HCT116 (cell line): Measurements from ENCODE around the gene SEC31B. TPM values are rescaled to one million over a fixed set of nuclear protein-coding genes. Genes with fewer than 3 reads are reported as not detected.
A peak's percentile ranks its signal among the peaks of the same experiment; 100 is the strongest.

Experiments
- ATAC-seq: fragments of 200-7000 bp; cut with Tn5 transposase; 2 replicates; pipeline ENCODE4 v1.9.1; 2020; ENCODE audit warnings: mild to moderate bottlenecking, moderate library complexity
- BruUV-seq: library from RNA; stranded (reverse); fragments of 400-500 nt; replicated peaks from 2 replicates; lab custom pipeline; 2021; lab: Mats Ljungman, UMichigan
- CTCF ChIA-PET: fragments of 300-600 bp; sonication (Branson Sonifier 250); formaldehyde crosslinking; loops from one replicate; lab custom pipeline; 2021; ENCODE audit warnings: antibody characterized with exemption; lab: Charles Lee
- POLR2A ChIA-PET: fragments of 300-600, 350-600 bp; sonication (Branson Sonifier 250); formaldehyde crosslinking; loops from one replicate; lab custom pipeline; 2021; ENCODE audit warnings: antibody characterized with exemption; lab: Charles Lee
- RAD21 ChIA-PET, 2 experiments: fragments of 300-600 bp; sonication (Branson Sonifier 250); formaldehyde crosslinking; loops; one replicate each; lab custom pipeline; 2023; ENCODE audit warnings: low total read pairs in 2 of 2; ENCODE audit not compliant: uncharacterized antibody in 2 of 2, unreplicated experiment in 2 of 2, low non-redundant PET in 1 of 2; lab: Charles Lee
- DNase-seq: peaks from one replicate; pipeline ENCODE4 v3.0.0-alpha.2; 2010; ENCODE audit warnings: low read depth, low spot score
- H2AFZ ChIP-seq: fragments of 200-600 bp; shearing (Covaris generic), sonication (generic); 2 replicates; pipeline ENCODE4 v1.6.1; 2017; ENCODE audit warnings: low read depth, mixed run types, mixed read lengths, antibody characterized with exemption, low read length; ENCODE audit not compliant: poor library complexity, severe bottlenecking
- H3K27ac ChIP-seq: 2 replicates; pipeline ENCODE4 v1.5.1; 2012; ENCODE audit warnings: low read depth, low read length
- H3K27me3 ChIP-seq: fragments of 200-600 bp; sonication (generic); 2 replicates; pipeline ENCODE4 v1.6.1; 2016; ENCODE audit warnings: mixed run types, low read length, mixed read lengths; ENCODE audit not compliant: insufficient read depth
- H3K36me3 ChIP-seq, 2 experiments: fragments of 200-500 bp in 1 of 2; fragments of 200-600 bp in 1 of 2; sonication (Bioruptor generic) in 1 of 2; sonication (generic) in 1 of 2; 2 replicates each; pipeline versions ENCODE4 v1.5.1 to v1.6.1; 2014 to 2016; ENCODE audit warnings: low read length in 2 of 2, inconsistent platforms in 1 of 2, mixed read lengths in 1 of 2, mixed run types in 1 of 2; ENCODE audit not compliant: insufficient read depth in 2 of 2, control insufficient read depth in 1 of 2
- H3K4me1 ChIP-seq, 2 experiments: fragments of 200-600 bp in 1 of 2; sonication (generic) in 1 of 2; 2 replicates each; pipeline versions ENCODE4 v1.5.1 to v1.6.1; 2012 to 2017; ENCODE audit warnings: low read length in 2 of 2, inconsistent platforms in 1 of 2, mild to moderate bottlenecking in 1 of 2, mixed read lengths in 1 of 2, mixed run types in 1 of 2, moderate library complexity in 1 of 2; ENCODE audit not compliant: insufficient read depth in 2 of 2, control insufficient read depth in 1 of 2
- H3K4me2 ChIP-seq: fragments of 200-600 bp; sonication (generic); 2 replicates; pipeline ENCODE4 v1.6.1; 2017; ENCODE audit warnings: mixed run types, low read length, mixed read lengths
- H3K4me3 ChIP-seq, 2 experiments: fragments of 200-600 bp in 1 of 2; sonication (generic) in 1 of 2; replicated peaks in 1 of 2; 2 replicates each; pipeline ENCODE4 v1.5.1; 2011 to 2016; ENCODE audit warnings: low read length in 2 of 2, control low read depth in 1 of 2, low read depth in 1 of 2, mild to moderate bottlenecking in 1 of 2, mixed read lengths in 1 of 2, mixed run types in 1 of 2
- H3K79me2 ChIP-seq: fragments of 200-600 bp; sonication (generic); 2 replicates; pipeline ENCODE4 v1.6.1; 2017; ENCODE audit warnings: mild to moderate bottlenecking, mixed run types, low read length, moderate library complexity, mixed read lengths; ENCODE audit not compliant: insufficient read depth
- H3K9ac ChIP-seq: fragments of 200-600 bp; sonication (generic); 2 replicates; pipeline ENCODE4 v1.6.1; 2016; ENCODE audit warnings: low read length, mixed read lengths
- H3K9me2 ChIP-seq: fragments of 200-600 bp; sonication (generic), shearing (Covaris generic); 2 replicates; pipeline ENCODE4 v1.6.1; 2017; ENCODE audit warnings: mixed run types, mild to moderate bottlenecking, moderate library complexity; ENCODE audit not compliant: insufficient read depth
- H3K9me3 ChIP-seq, 2 experiments: fragments of 200-500 bp in 1 of 2; fragments of 200-600 bp in 1 of 2; sonication (Bioruptor generic) in 1 of 2; sonication (generic) in 1 of 2; 2 replicates each; pipeline ENCODE4 v1.6.1; 2014 to 2017; ENCODE audit warnings: low read length in 2 of 2, mixed read lengths in 2 of 2, inconsistent platforms in 1 of 2, low read depth in 1 of 2, mild to moderate bottlenecking in 1 of 2, mixed run types in 1 of 2, moderate library complexity in 1 of 2; ENCODE audit not compliant: control insufficient read depth in 1 of 2, insufficient read depth in 1 of 2
- H4K20me1 ChIP-seq: fragments of 200-600 bp; sonication (generic), shearing (Covaris generic); 2 replicates; pipeline ENCODE4 v1.6.1; 2017; ENCODE audit warnings: mixed run types, mild to moderate bottlenecking, moderate library complexity; ENCODE audit not compliant: insufficient read depth
- CBX3 ChIP-seq: IDR thresholded peaks from 2 replicates; pipeline ENCODE4 v1.6.1; 2012; ENCODE audit warnings: low read depth
- EGR1 ChIP-seq: IDR thresholded peaks from 2 replicates; pipeline ENCODE4 v1.6.1; 2012; ENCODE audit warnings: low read depth
- JUND ChIP-seq: IDR thresholded peaks from 2 replicates; pipeline ENCODE4 v1.6.1; 2012
- MAX ChIP-seq: IDR thresholded peaks from 2 replicates; pipeline ENCODE4 v1.6.1; 2012
- POLR2AphosphoS5 ChIP-seq: IDR thresholded peaks from 2 replicates; pipeline ENCODE4 v1.6.1; 2011; ENCODE audit warnings: mild to moderate bottlenecking, low read depth, low read length, moderate library complexity
- RAD21 ChIP-seq: IDR thresholded peaks from 2 replicates; pipeline ENCODE4 v1.6.1; 2012; ENCODE audit warnings: low read depth, mild to moderate bottlenecking
- TCF7L2 ChIP-seq: IDR thresholded peaks from 2 replicates; pipeline ENCODE4 v1.7.0; 2011; ENCODE audit warnings: borderline replicate concordance, inconsistent platforms; ENCODE audit not compliant: insufficient read depth, insufficient read length; ENCODE audit errors: extremely low read depth
- ZFX ChIP-seq: fragments of 450-650 bp; IDR thresholded peaks from 2 replicates; pipeline ENCODE4 v1.6.1; 2017
- ZNF274 ChIP-seq: fragments of 200-500 bp; sonication (Bioruptor generic); IDR thresholded peaks from 2 replicates; pipeline ENCODE4 v1.6.1; 2014; ENCODE audit warnings: mild to moderate bottlenecking, low read depth, low read length, inconsistent platforms
- intact Hi-C: fragments of 100-400 bp; cut with micrococcal nuclease; formaldehyde crosslinking; loops from 2 replicates; pipeline ENCODE4 v1.10.0; 2022
- total RNA-seq: library from RNA; stranded (reverse); gene quantifications from one replicate; pipeline ENCODE4 v1.2.1, GENCODE V29; 2021; ENCODE audit not compliant: unreplicated experiment
- TF ChIP-seq, protein P1 (sequence below): IDR thresholded peaks from 2 replicates; pipeline ENCODE4 v1.6.1; 2012
- TF ChIP-seq, protein P2 (sequence below), 3 experiments: fragments of 200-600 bp in 1 of 3; sonication (generic) in 1 of 3; IDR thresholded peaks in 2 of 3; conservative IDR thresholded peaks in 1 of 3; 2 replicates each; pipeline ENCODE4 v1.5.1; 2012 to 2017; ENCODE audit warnings: low read depth in 2 of 3, low read length in 2 of 3, antibody characterized with exemption in 1 of 3, borderline replicate concordance in 1 of 3, control low read depth in 1 of 3, mild to moderate bottlenecking in 1 of 3, mixed read lengths in 1 of 3, mixed run types in 1 of 3, moderate library complexity in 1 of 3; ENCODE audit not compliant: insufficient read depth in 1 of 3

Gene SEC31B
- total RNA-seq, 1 experiment from 2014 or later = 30.9 TPM

DNA sequence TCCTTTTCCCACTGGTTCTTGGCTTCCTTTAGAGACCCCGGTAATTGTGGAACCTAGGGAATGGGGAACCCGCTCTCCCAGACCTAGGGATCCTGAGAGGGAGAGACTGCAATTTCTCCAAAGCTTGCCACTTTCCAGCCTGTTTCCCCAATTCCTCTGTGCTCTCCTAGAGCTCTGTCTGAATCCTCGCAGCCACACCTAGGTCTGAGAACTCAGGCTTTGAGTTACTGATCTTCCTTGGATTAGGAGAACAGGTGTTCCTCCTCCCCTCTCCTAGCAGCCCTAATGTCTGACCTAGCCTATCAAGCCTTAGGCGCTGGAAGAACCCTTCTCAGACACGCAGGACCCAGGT, 36.9 kb downstream of the SEC31B start:
- ATAC-seq = no peak
- Histone ChIP-seq H3K27me3 (peaks cover 22% of the 10 kb centered on the region), H3K4me3 (no peak overlapping the region), H3K9me3 (no peaks in the 10 kb centered on the region), H3K4me2 (no peak overlapping the region), H3K9me2 (no peaks in the 10 kb centered on the region), H3K79me2 (no peaks in the 10 kb centered on the region), H3K4me1 (peaks cover 0 to 4% of the 10 kb centered on the region in 2 experiments; a peak in 2 of 4 replicates), H3K27ac (no peak overlapping the region), H2AFZ (no peak overlapping the region), H3K9ac (no peak overlapping the region), H3K36me3 (peaks cover 0 to 8% of the 10 kb centered on the region in 2 experiments; a peak in 2 of 4 replicates), H4K20me1 (no peaks in the 10 kb centered on the region)
- CTCF ChIA-PET = interaction anchor here (0.6 to 1.7 kb wide), 7 partner anchors 9 to 49 kb away, joined by 3 to 6 read pairs (median 3); no protein-coding TSS in a partner anchor
- intact Hi-C loops = no loop called here
- RAD21 ChIA-PET = interaction anchor here in 1 of 2 experiments (1.6 kb wide), 1 partner anchor 396 kb away, joined by 3 read pairs; no protein-coding TSS in a partner anchor
- no peak for DNase-seq
- TF ChIP-seq ZFX (no peak), POLR2AphosphoS5 (peak; percentile 17; the same call in 1 of the 2 replicates)
- TF ChIP-seq, protein P1, sequence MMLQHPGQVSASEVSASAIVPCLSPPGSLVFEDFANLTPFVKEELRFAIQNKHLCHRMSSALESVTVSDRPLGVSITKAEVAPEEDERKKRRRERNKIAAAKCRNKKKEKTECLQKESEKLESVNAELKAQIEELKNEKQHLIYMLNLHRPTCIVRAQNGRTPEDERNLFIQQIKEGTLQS = no peak
- POLR2A ChIA-PET = no interaction called here
- BruUV-seq = no TSS peak

DNA sequence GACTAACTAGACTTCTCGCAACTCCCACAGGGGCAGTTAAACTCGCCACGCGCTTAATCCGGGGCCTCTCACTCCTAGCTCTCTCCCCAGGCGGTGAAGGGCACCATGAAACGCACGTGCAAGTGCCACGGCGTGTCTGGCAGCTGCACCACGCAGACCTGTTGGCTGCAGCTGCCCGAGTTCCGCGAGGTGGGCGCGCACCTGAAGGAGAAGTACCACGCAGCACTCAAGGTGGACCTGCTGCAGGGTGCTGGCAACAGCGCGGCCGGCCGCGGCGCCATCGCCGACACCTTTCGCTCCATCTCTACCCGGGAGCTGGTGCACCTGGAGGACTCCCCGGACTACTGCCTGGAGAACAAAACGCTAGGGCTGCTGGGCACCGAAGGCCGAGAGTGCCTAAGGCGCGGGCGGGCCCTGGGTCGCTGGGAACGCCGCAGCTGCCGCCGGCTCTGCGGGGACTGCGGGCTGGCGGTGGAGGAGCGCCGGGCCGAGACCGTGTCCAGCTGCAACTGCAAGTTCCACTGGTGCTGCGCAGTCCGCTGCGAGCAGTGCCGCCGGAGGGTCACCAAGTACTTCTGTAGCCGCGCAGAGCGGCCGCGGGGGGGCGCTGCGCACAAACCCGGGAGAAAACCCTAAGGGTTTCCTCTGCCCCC, 37.4 kb downstream of the SEC31B start:
- no peaks in the 10 kb centered on the region for H3K9me2 ChIP-seq
- H3K79me2 ChIP-seq = no peaks in the 10 kb centered on the region
- intact Hi-C loops = no loop called here
- no TSS peak for BruUV-seq
- ChIA-PET RAD21 (interaction anchor here in 1 of 2 experiments (1.6 kb wide), 1 partner anchor 396 kb away, joined by 3 read pairs; no protein-coding TSS in a partner anchor), POLR2A (interaction anchor here (1.7 kb wide), 1 partner anchor 53 kb away, joined by 3 read pairs; the partner anchor contains the start of gene HIF1AN), CTCF (interaction anchor here (0.5 to 1.7 kb wide), 10 partner anchors 10 to 396 kb away, joined by 3 to 6 read pairs (median 3); no protein-coding TSS in a partner anchor)
- ATAC-seq (peak; percentile 58), DNase-seq (peak; percentile 13)
- H4K20me1 ChIP-seq = no peaks in the 10 kb centered on the region
- TF ChIP-seq, protein P2, sequence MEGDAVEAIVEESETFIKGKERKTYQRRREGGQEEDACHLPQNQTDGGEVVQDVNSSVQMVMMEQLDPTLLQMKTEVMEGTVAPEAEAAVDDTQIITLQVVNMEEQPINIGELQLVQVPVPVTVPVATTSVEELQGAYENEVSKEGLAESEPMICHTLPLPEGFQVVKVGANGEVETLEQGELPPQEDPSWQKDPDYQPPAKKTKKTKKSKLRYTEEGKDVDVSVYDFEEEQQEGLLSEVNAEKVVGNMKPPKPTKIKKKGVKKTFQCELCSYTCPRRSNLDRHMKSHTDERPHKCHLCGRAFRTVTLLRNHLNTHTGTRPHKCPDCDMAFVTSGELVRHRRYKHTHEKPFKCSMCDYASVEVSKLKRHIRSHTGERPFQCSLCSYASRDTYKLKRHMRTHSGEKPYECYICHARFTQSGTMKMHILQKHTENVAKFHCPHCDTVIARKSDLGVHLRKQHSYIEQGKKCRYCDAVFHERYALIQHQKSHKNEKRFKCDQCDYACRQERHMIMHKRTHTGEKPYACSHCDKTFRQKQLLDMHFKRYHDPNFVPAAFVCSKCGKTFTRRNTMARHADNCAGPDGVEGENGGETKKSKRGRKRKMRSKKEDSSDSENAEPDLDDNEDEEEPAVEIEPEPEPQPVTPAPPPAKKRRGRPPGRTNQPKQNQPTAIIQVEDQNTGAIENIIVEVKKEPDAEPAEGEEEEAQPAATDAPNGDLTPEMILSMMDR (IDR thresholded peaks at IDR 0.05 in 2 of 3, conservative IDR thresholded peaks at IDR 0.05 in 1 of 3; ENCODE audit: borderline replicate concordance in 1 of 3, insufficient read depth in 1 of 3, low read depth in 2 of 3, low read length in 2 of 3) = peak; percentile 32 to 98 (median 94); a peak in 4 of 6 replicates
- TF ChIP-seq TCF7L2 (no peak), EGR1 (no peak), RAD21 (peak; percentile 37; the same call in 1 of the 2 replicates), ZFX (no peak), MAX (no peak), ZNF274 (no peak), CBX3 (no peak), JUND (no peak), POLR2AphosphoS5 (no peak)
- H3K9ac ChIP-seq = no peak overlapping the region
- H3K4me2 ChIP-seq = no peak overlapping the region
- no peak overlapping the region for H3K27ac ChIP-seq
- H3K27me3 ChIP-seq = peaks cover 22% of the 10 kb centered on the region
- no peak overlapping the region for H3K4me3 ChIP-seq
- no peak overlapping the region for H2AFZ ChIP-seq
- peaks cover 0 to 4% of the 10 kb centered on the region in 2 experiments; a peak in 2 of 4 replicates for H3K4me1 ChIP-seq
- peaks cover 0 to 5% of the 10 kb centered on the region in 2 experiments; a peak in 1 of 4 replicates for H3K36me3 ChIP-seq
- no peaks in the 10 kb centered on the region for H3K9me3 ChIP-seq
